ENCODE results near the gene VAV2.

DNA sequence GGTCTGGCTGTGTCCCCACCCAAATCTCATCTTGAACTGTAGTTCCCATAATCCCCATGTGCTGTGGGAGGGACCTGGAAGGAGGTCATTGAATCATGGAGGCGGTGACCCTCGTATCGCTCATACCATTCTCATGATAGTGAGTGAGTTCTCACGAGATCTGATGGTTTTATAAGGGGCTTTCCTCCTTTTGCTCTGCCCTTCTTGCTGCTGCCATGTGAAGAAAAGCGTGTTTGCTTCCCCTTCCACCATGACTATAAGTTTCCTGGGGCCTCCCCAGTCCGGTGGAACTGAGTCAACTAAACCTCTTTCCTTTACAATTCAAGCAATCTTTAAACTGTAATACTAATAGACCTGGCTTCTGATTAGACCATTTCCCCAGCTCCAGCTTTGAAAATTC is 161.8 kb downstream of the VAV2 start:
- TF ChIP-seq, protein P1, sequence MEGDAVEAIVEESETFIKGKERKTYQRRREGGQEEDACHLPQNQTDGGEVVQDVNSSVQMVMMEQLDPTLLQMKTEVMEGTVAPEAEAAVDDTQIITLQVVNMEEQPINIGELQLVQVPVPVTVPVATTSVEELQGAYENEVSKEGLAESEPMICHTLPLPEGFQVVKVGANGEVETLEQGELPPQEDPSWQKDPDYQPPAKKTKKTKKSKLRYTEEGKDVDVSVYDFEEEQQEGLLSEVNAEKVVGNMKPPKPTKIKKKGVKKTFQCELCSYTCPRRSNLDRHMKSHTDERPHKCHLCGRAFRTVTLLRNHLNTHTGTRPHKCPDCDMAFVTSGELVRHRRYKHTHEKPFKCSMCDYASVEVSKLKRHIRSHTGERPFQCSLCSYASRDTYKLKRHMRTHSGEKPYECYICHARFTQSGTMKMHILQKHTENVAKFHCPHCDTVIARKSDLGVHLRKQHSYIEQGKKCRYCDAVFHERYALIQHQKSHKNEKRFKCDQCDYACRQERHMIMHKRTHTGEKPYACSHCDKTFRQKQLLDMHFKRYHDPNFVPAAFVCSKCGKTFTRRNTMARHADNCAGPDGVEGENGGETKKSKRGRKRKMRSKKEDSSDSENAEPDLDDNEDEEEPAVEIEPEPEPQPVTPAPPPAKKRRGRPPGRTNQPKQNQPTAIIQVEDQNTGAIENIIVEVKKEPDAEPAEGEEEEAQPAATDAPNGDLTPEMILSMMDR (IDR thresholded peaks at IDR 0.05), result no peak
- no peak for TF ChIP-seq POLR2AphosphoS5 (IDR thresholded peaks at IDR 0.05)

All from esophagus muscularis mucosa (tissue), 3 donors.